Neuronal stem cell (in vitro differentiated cells): ENCODE measurements around the gene TRABD2A.
A peak's percentile ranks its signal among the peaks of the same experiment; 100 is the strongest.

Experiments
- DNase-seq: peaks from one replicate; pipeline ENCODE4 v3.0.0-alpha.2; 2013; ENCODE audit warnings: low spot score
- H2AFZ ChIP-seq: one replicate; pipeline ENCODE4 v1.6.1; 2013; ENCODE audit warnings: mild to moderate bottlenecking, low read length, inconsistent platforms
- H2AK5ac ChIP-seq: 2 replicates; pipeline ENCODE4 v1.6.1; 2013; ENCODE audit warnings: low read depth, mild to moderate bottlenecking, inconsistent platforms, low read length, moderate library complexity, mixed read lengths
- H2BK120ac ChIP-seq: 2 replicates; pipeline ENCODE4 v1.6.1; 2013; ENCODE audit warnings: low read depth, mild to moderate bottlenecking, inconsistent platforms, low read length, moderate library complexity, mixed read lengths
- H2BK12ac ChIP-seq: one replicate; pipeline ENCODE4 v1.6.1; 2013; ENCODE audit warnings: low read length, inconsistent platforms
- H2BK15ac ChIP-seq: 2 replicates; pipeline ENCODE4 v1.6.1; 2013; ENCODE audit warnings: mild to moderate bottlenecking, low read length, inconsistent platforms, mixed read lengths
- H2BK5ac ChIP-seq: one replicate; pipeline ENCODE4 v1.6.1; 2013; ENCODE audit warnings: inconsistent platforms, mild to moderate bottlenecking, low read length, moderate library complexity
- H3K14ac ChIP-seq: one replicate; pipeline ENCODE4 v1.6.1; 2013; ENCODE audit warnings: low read length, inconsistent platforms
- H3K18ac ChIP-seq: 2 replicates; pipeline ENCODE4 v1.6.1; 2013; ENCODE audit warnings: low read length, inconsistent platforms
- H3K23ac ChIP-seq: 2 replicates; pipeline ENCODE4 v1.6.1; 2013; ENCODE audit warnings: low read depth, mild to moderate bottlenecking, mixed read lengths, low read length, inconsistent platforms; ENCODE audit not compliant: poor library complexity
- H3K27ac ChIP-seq: replicated peaks from 3 replicates; pipeline ENCODE4 v1.5.1; 2013; ENCODE audit warnings: low read length, inconsistent platforms
- H3K27me3 ChIP-seq, 3 experiments: 2 replicates each; pipeline ENCODE4 v1.6.1; 2013; ENCODE audit warnings: low read length in 3 of 3, mild to moderate bottlenecking in 2 of 3, inconsistent platforms in 1 of 3, low read depth in 1 of 3, mixed read lengths in 1 of 3, moderate library complexity in 1 of 3; ENCODE audit not compliant: control insufficient read depth in 3 of 3, insufficient read depth in 3 of 3
- H3K36me3 ChIP-seq, 2 donors: replicated peaks in 1 of 2; 2 replicates each; pipeline ENCODE4 v1.6.1; 2013; ENCODE audit warnings: low read length in 2 of 2; ENCODE audit not compliant: control insufficient read depth in 2 of 2, insufficient read depth in 2 of 2
- H3K4ac ChIP-seq: 2 replicates; pipeline ENCODE4 v1.6.1; 2013; ENCODE audit warnings: inconsistent platforms, mild to moderate bottlenecking, low read length, moderate library complexity
- H3K4me1 ChIP-seq, 2 donors: 1 replicate in 1 of 2; 2 replicates in 1 of 2; pipeline ENCODE4 v1.6.1; 2013; ENCODE audit warnings: low read length in 2 of 2, low read depth in 1 of 2; ENCODE audit not compliant: control insufficient read depth in 2 of 2, insufficient read depth in 1 of 2
- H3K4me2 ChIP-seq: one replicate; pipeline ENCODE4 v1.6.1; 2013; ENCODE audit warnings: mild to moderate bottlenecking, low read length, inconsistent platforms; ENCODE audit not compliant: insufficient read depth, poor library complexity, severe bottlenecking
- H3K4me3 ChIP-seq, 2 donors: 2 replicates each; pipeline ENCODE4 v1.5.1; 2013; ENCODE audit warnings: low read length in 2 of 2, mild to moderate bottlenecking in 2 of 2, inconsistent platforms in 1 of 2, moderate library complexity in 1 of 2
- H3K79me1 ChIP-seq: one replicate; pipeline ENCODE4 v1.6.1; 2013; ENCODE audit warnings: low read depth, mild to moderate bottlenecking, inconsistent platforms, low read length, moderate library complexity
- H3K9ac ChIP-seq: one replicate; pipeline ENCODE4 v1.6.1; 2013; ENCODE audit warnings: mild to moderate bottlenecking, low read depth, low read length, inconsistent platforms; ENCODE audit not compliant: poor library complexity
- H3K9me3 ChIP-seq, 2 donors: replicated peaks in 1 of 2; 2 replicates each; pipeline versions ENCODE3 to v1.6.1; 2013; ENCODE audit warnings: low read length in 2 of 2, mild to moderate bottlenecking in 2 of 2, inconsistent platforms in 1 of 2, low read depth in 1 of 2, mixed read lengths in 1 of 2, moderate library complexity in 1 of 2; ENCODE audit not compliant: control insufficient read depth in 2 of 2, insufficient read depth in 1 of 2
- H4K8ac ChIP-seq: one replicate; pipeline ENCODE4 v1.6.1; 2013; ENCODE audit warnings: low read depth, mild to moderate bottlenecking, inconsistent platforms, low read length, moderate library complexity
- H4K91ac ChIP-seq: one replicate; pipeline ENCODE4 v1.6.1; 2013; ENCODE audit warnings: low read length, low read depth, mild to moderate bottlenecking, inconsistent platforms; ENCODE audit not compliant: poor library complexity
- WGBS, 2 donors: extraction: QIAGEN DNeasy Blood & Tissue Kit; methylation state at CpG; one replicate each; pipeline ENCODE4 v1.1.7; 2013; ENCODE audit warnings: missing lambda C conversion rate in 2 of 2, mixed read lengths in 1 of 2; ENCODE audit not compliant: insufficient read length in 2 of 2, insufficient replicate concordance in 1 of 2; ENCODE audit errors: extremely low coverage in 2 of 2; 5-methylcytosine and 5-hydroxymethylcytosine counted together

The TRABD2A gene

GRCh38 chr2:84823229-84823628 lies 57.7 kb downstream of the TRABD2A start:
- Histone ChIP-seq H3K4ac (no peak overlapping the region), H3K23ac (no peak overlapping the region), H3K27ac (no peak overlapping the region), H3K4me1 (no peaks in the 10 kb centered on the region), H4K91ac (no peak overlapping the region), H3K79me1 (no peaks in the 10 kb centered on the region), H2BK12ac (no peak overlapping the region), H4K8ac (no peak overlapping the region), H3K9ac (no peak overlapping the region), H3K14ac (no peak overlapping the region), H3K18ac (no peak overlapping the region), H2BK5ac (no peak overlapping the region), H2AFZ (no peak overlapping the region), H3K9me3 (no peaks in the 10 kb centered on the region), H3K27me3 (peaks cover 0 to 3% (median 0%) of the 10 kb centered on the region in 3 experiments), H2BK120ac (no peak overlapping the region), H2BK15ac (no peak overlapping the region), H3K36me3 (no peaks in the 10 kb centered on the region), H3K4me2 (no peak overlapping the region), H2AK5ac (no peak overlapping the region), H3K4me3 (no peak overlapping the region)
- no CpG with 5 or more reads among the region's 5 CpGs for WGBS, 2 donors
- no peak for DNase-seq

GRCh38 chr2:84821806-84822205 lies 59.1 kb downstream of the TRABD2A start:
- H3K9me3 ChIP-seq: no peaks in the 10 kb centered on the region
- H3K36me3 ChIP-seq: no peaks in the 10 kb centered on the region
- no peak overlapping the region for H3K4me3 ChIP-seq
- no peaks in the 10 kb centered on the region for H3K4me1 ChIP-seq
- H2BK5ac ChIP-seq: no peak overlapping the region
- H2AFZ ChIP-seq: no peak overlapping the region
- H3K18ac ChIP-seq: peak overlapping the region; percentile 63
- peaks cover 0 to 3% (median 0%) of the 10 kb centered on the region in 3 experiments for H3K27me3 ChIP-seq
- no peak overlapping the region for H3K9ac ChIP-seq
- H2BK15ac ChIP-seq: no peak overlapping the region
- no peak overlapping the region for H2BK12ac ChIP-seq
- WGBS, 2 donors: no CpG with 5 or more reads among the region's 7 CpGs
- DNase-seq: no peak
- H3K4me2 ChIP-seq: no peak overlapping the region
- no peak overlapping the region for H2AK5ac ChIP-seq
- H2BK120ac ChIP-seq: no peak overlapping the region
- H3K27ac ChIP-seq: no peak overlapping the region
- H3K14ac ChIP-seq: no peak overlapping the region
- no peak overlapping the region for H4K91ac ChIP-seq
- H3K4ac ChIP-seq: no peak overlapping the region
- H4K8ac ChIP-seq: no peak overlapping the region
- no peaks in the 10 kb centered on the region for H3K79me1 ChIP-seq
- H3K23ac ChIP-seq: no peak overlapping the region

- H2AFZ ChIP-seq: no peak overlapping the region
- H2BK5ac ChIP-seq: no peak overlapping the region
- no peak overlapping the region for H2BK15ac ChIP-seq
- H3K27me3 ChIP-seq: peaks cover 0 to 3% (median 0%) of the 10 kb centered on the region in 3 experiments
- H3K4me3 ChIP-seq: no peak overlapping the region
- no peak overlapping the region for H3K18ac ChIP-seq
- H2AK5ac ChIP-seq: no peak overlapping the region
- no peak overlapping the region for H3K14ac ChIP-seq
- no peaks in the 10 kb centered on the region for H3K79me1 ChIP-seq
- no CpG with 5 or more reads among the region's 2 CpGs for WGBS, 2 donors
- no peak overlapping the region for H3K27ac ChIP-seq
- H3K4me2 ChIP-seq: no peak overlapping the region
- no peaks in the 10 kb centered on the region for H3K9me3 ChIP-seq
- no peak overlapping the region for H3K4ac ChIP-seq
- H3K36me3 ChIP-seq: no peaks in the 10 kb centered on the region
- no peaks in the 10 kb centered on the region for H3K4me1 ChIP-seq
- no peak overlapping the region for H4K91ac ChIP-seq
- no peak overlapping the region for H4K8ac ChIP-seq
- no peak for DNase-seq
- H2BK12ac ChIP-seq: no peak overlapping the region
- no peak overlapping the region for H3K9ac ChIP-seq
- H2BK120ac ChIP-seq: no peak overlapping the region
- no peak overlapping the region for H3K23ac ChIP-seq
These were observed 63.6 kb downstream of the TRABD2A start for GRCh38 chr2:84817239-84817655.

- Histone ChIP-seq H3K9ac (no peak overlapping the region), H3K23ac (no peak overlapping the region), H3K36me3 (no peaks in the 10 kb centered on the region), H3K4ac (no peak overlapping the region), H4K91ac (no peak overlapping the region), H3K18ac (no peak overlapping the region), H4K8ac (no peak overlapping the region), H3K4me2 (no peak overlapping the region), H3K9me3 (no peaks in the 10 kb centered on the region), H3K79me1 (no peaks in the 10 kb centered on the region), H3K4me1 (no peaks in the 10 kb centered on the region), H3K27ac (no peak overlapping the region), H3K27me3 (peaks cover 0 to 3% (median 0%) of the 10 kb centered on the region in 3 experiments), H2AFZ (no peak overlapping the region), H2AK5ac (no peak overlapping the region), H3K4me3 (no peak overlapping the region), H2BK15ac (no peak overlapping the region), H3K14ac (no peak overlapping the region), H2BK120ac (no peak overlapping the region), H2BK5ac (no peak overlapping the region), H2BK12ac (no peak overlapping the region)
- no CpG with 5 or more reads among the region's 6 CpGs for WGBS, 2 donors
- DNase-seq: no peak
These were observed 64.4 kb downstream of the TRABD2A start for GRCh38 chr2:84816426-84817026.
